SK-N-MC (cell line): ENCODE measurements around the gene CIDEA.

ENCODE experiments used
- EZH2 ChIP-seq: fragments of 200-600 bp; sonication (generic); IDR thresholded peaks from one replicate; pipeline ENCODE4 v1.6.1; 2017; ENCODE audit warnings: antibody characterized with exemption
- POLR2AphosphoS5 ChIP-seq: IDR thresholded peaks from 2 replicates; pipeline ENCODE4 v1.6.1; 2012; ENCODE audit warnings: mild to moderate bottlenecking, low read depth, low read length, borderline replicate concordance

- TF ChIP-seq EZH2, result no peak
- TF ChIP-seq POLR2AphosphoS5, result no peak
These were observed 35.9 kb downstream of the CIDEA start for GRCh38 chr18:12290086-12290485.
